ENCODE measurements around the gene SARS2.
"Not testable (repeated sequence)": the region's sequence is repeated elsewhere in the genome, so short reads cannot be mapped to it uniquely, and the experiment has no call there.

Gene SARS2

GRCh38 chr19:38945562-38946228 is 15.1 kb upstream of the SARS2 start:
- H3K4me1 ChIP-seq (ENCODE audit: control insufficient read depth, insufficient read depth, low read length): peaks cover 9% of the 10 kb centered on the region
- H3K27me3 ChIP-seq (ENCODE audit: control insufficient read depth in 1 of 2, insufficient read depth in 2 of 2, low read length in 2 of 2): no peaks in the 10 kb centered on the region
- peaks cover 4 to 17% of the 10 kb centered on the region in 2 donors for H3K36me3 ChIP-seq (ENCODE audit: control insufficient read depth in 2 of 2, insufficient read depth in 2 of 2, low read length in 2 of 2)

GRCh38 chr19:38944981-38945506 is 14.5 kb upstream of the SARS2 start:
- Histone ChIP-seq H3K9ac (ENCODE audit: low read length in 2 of 2) (no peak overlapping the region), H3K27me3 (ENCODE audit: control insufficient read depth in 1 of 2, insufficient read depth in 2 of 2, low read length in 2 of 2) (no peaks in the 10 kb centered on the region), H3K4me3 (ENCODE audit: low read length in 2 of 2) (no peak overlapping the region), H3K4me1 (ENCODE audit: control insufficient read depth, insufficient read depth, low read length) (peaks cover 5% of the 10 kb centered on the region), H3K36me3 (ENCODE audit: control insufficient read depth in 2 of 2, insufficient read depth in 2 of 2, low read length in 2 of 2) (peaks cover 4 to 17% of the 10 kb centered on the region in 2 donors), H3K27ac (ENCODE audit: low read length) (no peak overlapping the region), H3K9me3 (ENCODE audit: control insufficient read depth in 2 of 2, low read length in 2 of 2) (no peaks in the 10 kb centered on the region)

More at GRCh38 chr19:38945562-38946228, 15.1 kb upstream of the SARS2 start:
- Histone ChIP-seq H3K27ac (ENCODE audit: low read length) (no peak overlapping the region), H3K9me3 (ENCODE audit: control insufficient read depth in 2 of 2, low read length in 2 of 2) (no peaks in the 10 kb centered on the region), H3K4me3 (ENCODE audit: low read length in 2 of 2) (no peak overlapping the region), H3K9ac (ENCODE audit: low read length in 2 of 2) (no peak overlapping the region)

- H3K9ac ChIP-seq (ENCODE audit: low read length in 2 of 2): no peak overlapping the region
- no peaks in the 10 kb centered on the region for H3K9me3 ChIP-seq (ENCODE audit: control insufficient read depth in 2 of 2, low read length in 2 of 2)
- H3K36me3 ChIP-seq (ENCODE audit: control insufficient read depth in 2 of 2, insufficient read depth in 2 of 2, low read length in 2 of 2): peaks cover 4 to 17% of the 10 kb centered on the region in 2 donors
- H3K4me3 ChIP-seq (ENCODE audit: low read length in 2 of 2): no peak overlapping the region
- H3K27ac ChIP-seq (ENCODE audit: low read length): no peak overlapping the region
- no peaks in the 10 kb centered on the region for H3K27me3 ChIP-seq (ENCODE audit: control insufficient read depth in 1 of 2, insufficient read depth in 2 of 2, low read length in 2 of 2)
- H3K4me1 ChIP-seq (ENCODE audit: control insufficient read depth, insufficient read depth, low read length): no peaks in the 10 kb centered on the region
These were observed 12.1 kb upstream of the SARS2 start for GRCh38 chr19:38942471-38943181.

GRCh38 chr19:38941979-38942378 is 11.4 kb upstream of the SARS2 start:
- H3K27me3 ChIP-seq (ENCODE audit: control insufficient read depth in 1 of 2, insufficient read depth in 2 of 2, low read length in 2 of 2): no peaks in the 10 kb centered on the region

GRCh38 chr19:38941466-38941865 is 10.9 kb upstream of the SARS2 start:
- H3K4me3 ChIP-seq (ENCODE audit: low read length in 2 of 2); H3K4me1 ChIP-seq (ENCODE audit: control insufficient read depth, insufficient read depth, low read length); H3K9ac ChIP-seq (ENCODE audit: low read length in 2 of 2); H3K27ac ChIP-seq (ENCODE audit: low read length); H3K27me3 ChIP-seq (ENCODE audit: control insufficient read depth in 1 of 2, insufficient read depth in 2 of 2, low read length in 2 of 2); H3K9me3 ChIP-seq (ENCODE audit: control insufficient read depth in 2 of 2, low read length in 2 of 2): not testable (repeated sequence)
- H3K36me3 ChIP-seq (ENCODE audit: control insufficient read depth in 2 of 2, insufficient read depth in 2 of 2, low read length in 2 of 2): peaks cover 1 to 12% of the 10 kb centered on the region in 2 donors

More at GRCh38 chr19:38941979-38942378, 11.4 kb upstream of the SARS2 start:
- no peaks in the 10 kb centered on the region for H3K9me3 ChIP-seq (ENCODE audit: control insufficient read depth in 2 of 2, low read length in 2 of 2)
- H3K27ac ChIP-seq (ENCODE audit: low read length): no peak overlapping the region
- H3K4me3 ChIP-seq (ENCODE audit: low read length in 2 of 2): no peak overlapping the region
- H3K4me1 ChIP-seq (ENCODE audit: control insufficient read depth, insufficient read depth, low read length): no peaks in the 10 kb centered on the region
- H3K36me3 ChIP-seq (ENCODE audit: control insufficient read depth in 2 of 2, insufficient read depth in 2 of 2, low read length in 2 of 2): peaks cover 4 to 17% of the 10 kb centered on the region in 2 donors
- H3K9ac ChIP-seq (ENCODE audit: low read length in 2 of 2): no peak overlapping the region

- H3K9ac ChIP-seq (ENCODE audit: low read length in 2 of 2): no peak overlapping the region
These were observed 9.4 kb upstream of the SARS2 start for GRCh38 chr19:38939957-38940356.

GRCh38 chr19:38933544-38933943 is 3.0 kb upstream of the SARS2 start:
- H3K9me3 ChIP-seq (ENCODE audit: control insufficient read depth in 2 of 2, low read length in 2 of 2): no peaks in the 10 kb centered on the region
- H3K4me3 ChIP-seq (ENCODE audit: low read length in 2 of 2): no peak overlapping the region

More at GRCh38 chr19:38939957-38940356, 9.4 kb upstream of the SARS2 start:
- Histone ChIP-seq H3K27me3 (ENCODE audit: control insufficient read depth in 1 of 2, insufficient read depth in 2 of 2, low read length in 2 of 2) (no peaks in the 10 kb centered on the region), H3K9me3 (ENCODE audit: control insufficient read depth in 2 of 2, low read length in 2 of 2) (no peaks in the 10 kb centered on the region), H3K4me3 (ENCODE audit: low read length in 2 of 2) (no peak overlapping the region), H3K36me3 (ENCODE audit: control insufficient read depth in 2 of 2, insufficient read depth in 2 of 2, low read length in 2 of 2) (peaks cover 0 to 7% of the 10 kb centered on the region in 2 donors), H3K4me1 (ENCODE audit: control insufficient read depth, insufficient read depth, low read length) (no peaks in the 10 kb centered on the region), H3K27ac (ENCODE audit: low read length) (no peak overlapping the region)

GRCh38 chr19:38932425-38933179 is 2.0 kb upstream of the SARS2 start:
- H3K9me3 ChIP-seq (ENCODE audit: control insufficient read depth in 2 of 2, low read length in 2 of 2): no peaks in the 10 kb centered on the region
- H3K9ac ChIP-seq (ENCODE audit: low read length in 2 of 2): no peak overlapping the region
- H3K27me3 ChIP-seq (ENCODE audit: control insufficient read depth in 1 of 2, insufficient read depth in 2 of 2, low read length in 2 of 2): no peaks in the 10 kb centered on the region
- peaks cover 7 to 14% of the 10 kb centered on the region in 2 donors for H3K36me3 ChIP-seq (ENCODE audit: control insufficient read depth in 2 of 2, insufficient read depth in 2 of 2, low read length in 2 of 2)
- H3K27ac ChIP-seq (ENCODE audit: low read length): no peak overlapping the region
- no peak overlapping the region for H3K4me3 ChIP-seq (ENCODE audit: low read length in 2 of 2)
- H3K4me1 ChIP-seq (ENCODE audit: control insufficient read depth, insufficient read depth, low read length): peaks cover 12% of the 10 kb centered on the region

More at GRCh38 chr19:38933544-38933943, 3.0 kb upstream of the SARS2 start:
- Histone ChIP-seq H3K4me1 (ENCODE audit: control insufficient read depth, insufficient read depth, low read length) (peaks cover 12% of the 10 kb centered on the region), H3K27me3 (ENCODE audit: control insufficient read depth in 1 of 2, insufficient read depth in 2 of 2, low read length in 2 of 2) (no peaks in the 10 kb centered on the region), H3K27ac (ENCODE audit: low read length) (no peak overlapping the region), H3K9ac (ENCODE audit: low read length in 2 of 2) (no peak overlapping the region), H3K36me3 (ENCODE audit: control insufficient read depth in 2 of 2, insufficient read depth in 2 of 2, low read length in 2 of 2) (peaks cover 7 to 14% of the 10 kb centered on the region in 2 donors)

GRCh38 chr19:38931521-38931793 is 894 bp upstream of the SARS2 start:
- Histone ChIP-seq H3K27ac (ENCODE audit: low read length) (no peak overlapping the region), H3K27me3 (ENCODE audit: control insufficient read depth in 1 of 2, insufficient read depth in 2 of 2, low read length in 2 of 2) (no peaks in the 10 kb centered on the region), H3K9me3 (ENCODE audit: control insufficient read depth in 2 of 2, low read length in 2 of 2) (no peaks in the 10 kb centered on the region), H3K9ac (ENCODE audit: low read length in 2 of 2) (peak overlapping the region; percentile 93 to 97), H3K36me3 (ENCODE audit: control insufficient read depth in 2 of 2, insufficient read depth in 2 of 2, low read length in 2 of 2) (peaks cover 7 to 14% of the 10 kb centered on the region in 2 donors), H3K4me1 (ENCODE audit: control insufficient read depth, insufficient read depth, low read length) (peaks cover 12% of the 10 kb centered on the region), H3K4me3 (ENCODE audit: low read length in 2 of 2) (peak overlapping the region; percentile 98 to 100)

- Histone ChIP-seq H3K36me3 (ENCODE audit: control insufficient read depth in 2 of 2, insufficient read depth in 2 of 2, low read length in 2 of 2) (peaks cover 7 to 14% of the 10 kb centered on the region in 2 donors), H3K4me3 (ENCODE audit: low read length in 2 of 2) (peak within 1 kb of the TSS; percentile 98 to 100), H3K9ac (ENCODE audit: low read length in 2 of 2) (peak within 1 kb of the TSS; percentile 93 to 97), H3K4me1 (ENCODE audit: control insufficient read depth, insufficient read depth, low read length) (peaks cover 12% of the 10 kb centered on the region), H3K9me3 (ENCODE audit: control insufficient read depth in 2 of 2, low read length in 2 of 2) (no peaks in the 10 kb centered on the region), H3K27ac (ENCODE audit: low read length) (peak within 1 kb of the TSS; percentile 79), H3K27me3 (ENCODE audit: control insufficient read depth in 1 of 2, insufficient read depth in 2 of 2, low read length in 2 of 2) (no peaks in the 10 kb centered on the region)
These were observed 385 bp upstream of the SARS2 start, which contains the start of gene MRPS12 for GRCh38 chr19:38930776-38931520. Gene MRPS12, plus strand, starts transcription at chr19:38930944. Its CDS starts 351 bp downstream, at chr19:38931295.
